GM18868 (cell line): ENCODE measurements around the gene KRT6A.
"Not testable (repeated sequence)": the region's sequence is repeated elsewhere in the genome, so short reads cannot be mapped to it uniquely, and the experiment has no call there.

ENCODE experiments used
- ATAC-seq: cut with Tn5 transposase; IDR thresholded peaks from one replicate; pipeline ENCODE4 v1.9.1; 2021; ENCODE audit warnings: mild to moderate bottlenecking, moderate library complexity; ENCODE audit not compliant: unreplicated experiment

KRT6A gene

GRCh38 chr12:52506858-52507715 lies 14.0 kb upstream of the KRT6A start:
- no peak for ATAC-seq

- no peak for ATAC-seq
These were observed 9.8 kb upstream of the KRT6A start for GRCh38 chr12:52502877-52503276.

GRCh38 chr12:52501490-52501889 lies 8.4 kb upstream of the KRT6A start:
- ATAC-seq: no peak

GRCh38 chr12:52500574-52500973 lies 7.5 kb upstream of the KRT6A start:
- ATAC-seq: not testable (repeated sequence)

GRCh38 chr12:52499806-52500560 lies 6.9 kb upstream of the KRT6A start:
- no peak for ATAC-seq

GRCh38 chr12:52498946-52499345 lies 5.9 kb upstream of the KRT6A start:
- no peak for ATAC-seq

- ATAC-seq: no peak
These were observed 4.9 kb upstream of the KRT6A start for GRCh38 chr12:52497975-52498374.

- ATAC-seq: no peak
These were observed 3.6 kb upstream of the KRT6A start for GRCh38 chr12:52496590-52497071.

GRCh38 chr12:52496054-52496453 lies 3.0 kb upstream of the KRT6A start:
- no peak for ATAC-seq

- no peak for ATAC-seq
These were observed 2.3 kb upstream of the KRT6A start for GRCh38 chr12:52495389-52495788.

- ATAC-seq: no peak
These were observed 1.5 kb upstream of the KRT6A start for GRCh38 chr12:52494518-52494917.

GRCh38 chr12:52494100-52494499 lies 1.0 kb upstream of the KRT6A start:
- ATAC-seq: no peak

GRCh38 chr12:52492405-52492804 lies 652 bp downstream of the KRT6A start:
- ATAC-seq: not testable (repeated sequence)

- ATAC-seq: not testable (repeated sequence)
These were observed 1.6 kb downstream of the KRT6A start for GRCh38 chr12:52491495-52491894.

- no peak for ATAC-seq
These were observed 4.3 kb downstream of the KRT6A start for GRCh38 chr12:52488736-52489135.

GRCh38 chr12:52487744-52488443 lies 5.2 kb downstream of the KRT6A start:
- ATAC-seq: not testable (repeated sequence)

GRCh38 chr12:52487211-52487610 lies 5.8 kb downstream of the KRT6A start:
- ATAC-seq: no peak

GRCh38 chr12:52486166-52487105 lies 6.6 kb downstream of the KRT6A start:
- no peak for ATAC-seq

GRCh38 chr12:52480073-52480472 lies 13.0 kb downstream of the KRT6A start:
- no peak for ATAC-seq

- no peak for ATAC-seq
These were observed 15.4 kb downstream of the KRT6A start for GRCh38 chr12:52477651-52478050.
